ENCODE measurements around the gene WDR4. TPM values are rescaled to one million over a fixed set of nuclear protein-coding genes. Genes with fewer than 3 reads are reported as not detected.

Gene WDR4
- total RNA-seq, 1 experiment from 2014 or later = 35.3 TPM

DNA sequence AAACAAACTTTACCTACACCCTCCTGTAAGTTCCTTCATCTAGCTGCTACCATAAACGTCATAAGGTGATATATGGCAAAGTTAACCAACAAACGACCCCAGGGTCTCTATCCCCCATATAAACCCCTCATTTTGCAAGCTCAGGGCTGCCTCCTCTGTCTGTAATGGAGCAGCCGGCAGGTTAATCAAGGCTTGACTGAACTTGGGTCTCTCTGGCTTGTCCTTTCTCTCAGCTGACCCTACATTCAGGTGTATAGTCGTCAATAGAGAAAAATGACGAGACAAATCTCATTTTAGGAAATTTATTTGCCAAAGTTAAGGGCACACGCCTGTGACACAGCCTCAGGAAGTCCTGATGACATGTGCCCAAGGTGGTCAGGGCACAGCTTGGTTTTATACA lies 67.4 kb downstream of the WDR4 start:
- peaks cover 18% of the 10 kb centered on the region for H3K9me3 ChIP-seq (ENCODE audit: low read length)
- H3K79me2 ChIP-seq (ENCODE audit: low read length) = no peaks in the 10 kb centered on the region
- intact Hi-C loops (cut with micrococcal nuclease) = loop anchor here (10.0 kb wide), 2 partner anchors 87 to 137 kb away; no protein-coding TSS in a partner anchor
- no peak overlapping the region for H3K4me3 ChIP-seq (ENCODE audit: low read length)
- no peak for DNase-seq
- H3F3A ChIP-seq (ENCODE audit: low read length, unreplicated experiment) = no peaks in the 10 kb centered on the region
- no peak overlapping the region for H3K9ac ChIP-seq (ENCODE audit: low read length)
- no peaks in the 10 kb centered on the region for H4K20me1 ChIP-seq (ENCODE audit: low read length)
- TF ChIP-seq EZH2phosphoT487 (IDR thresholded peaks at IDR 0.05; ENCODE audit: borderline replicate concordance, low read length) (no peak), EZH2 (IDR thresholded peaks at IDR 0.05; ENCODE audit: low read length, unreplicated experiment) (no peak)
- TF ChIP-seq, protein P1, sequence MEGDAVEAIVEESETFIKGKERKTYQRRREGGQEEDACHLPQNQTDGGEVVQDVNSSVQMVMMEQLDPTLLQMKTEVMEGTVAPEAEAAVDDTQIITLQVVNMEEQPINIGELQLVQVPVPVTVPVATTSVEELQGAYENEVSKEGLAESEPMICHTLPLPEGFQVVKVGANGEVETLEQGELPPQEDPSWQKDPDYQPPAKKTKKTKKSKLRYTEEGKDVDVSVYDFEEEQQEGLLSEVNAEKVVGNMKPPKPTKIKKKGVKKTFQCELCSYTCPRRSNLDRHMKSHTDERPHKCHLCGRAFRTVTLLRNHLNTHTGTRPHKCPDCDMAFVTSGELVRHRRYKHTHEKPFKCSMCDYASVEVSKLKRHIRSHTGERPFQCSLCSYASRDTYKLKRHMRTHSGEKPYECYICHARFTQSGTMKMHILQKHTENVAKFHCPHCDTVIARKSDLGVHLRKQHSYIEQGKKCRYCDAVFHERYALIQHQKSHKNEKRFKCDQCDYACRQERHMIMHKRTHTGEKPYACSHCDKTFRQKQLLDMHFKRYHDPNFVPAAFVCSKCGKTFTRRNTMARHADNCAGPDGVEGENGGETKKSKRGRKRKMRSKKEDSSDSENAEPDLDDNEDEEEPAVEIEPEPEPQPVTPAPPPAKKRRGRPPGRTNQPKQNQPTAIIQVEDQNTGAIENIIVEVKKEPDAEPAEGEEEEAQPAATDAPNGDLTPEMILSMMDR (conservative IDR thresholded peaks at IDR 0.05; ENCODE audit: low read depth, low read length) = no peak
- no peaks in the 10 kb centered on the region for H3K9me2 ChIP-seq (replicated peaks; ENCODE audit: low read length)
- ATAC-seq = no peak
- H3K4me1 ChIP-seq (ENCODE audit: insufficient read depth, low read length) = no peaks in the 10 kb centered on the region
- TSS peak; percentile 29 for BruUV-seq (replicated peaks)
- ChIA-PET CTCF (no interaction called here), POLR2A (ENCODE audit: unreplicated experiment) (no interaction called here)
- no peaks in the 10 kb centered on the region for H3K36me3 ChIP-seq (ENCODE audit: low read depth, low read length)
- H2AFZ ChIP-seq (ENCODE audit: low read length) = no peak overlapping the region
- H3K27me3 ChIP-seq (ENCODE audit: low read length) = no peaks in the 10 kb centered on the region
- no peak overlapping the region for H3K27ac ChIP-seq (ENCODE audit: low read length)
- H3K4me2 ChIP-seq (ENCODE audit: low read length) = no peak overlapping the region

DNA sequence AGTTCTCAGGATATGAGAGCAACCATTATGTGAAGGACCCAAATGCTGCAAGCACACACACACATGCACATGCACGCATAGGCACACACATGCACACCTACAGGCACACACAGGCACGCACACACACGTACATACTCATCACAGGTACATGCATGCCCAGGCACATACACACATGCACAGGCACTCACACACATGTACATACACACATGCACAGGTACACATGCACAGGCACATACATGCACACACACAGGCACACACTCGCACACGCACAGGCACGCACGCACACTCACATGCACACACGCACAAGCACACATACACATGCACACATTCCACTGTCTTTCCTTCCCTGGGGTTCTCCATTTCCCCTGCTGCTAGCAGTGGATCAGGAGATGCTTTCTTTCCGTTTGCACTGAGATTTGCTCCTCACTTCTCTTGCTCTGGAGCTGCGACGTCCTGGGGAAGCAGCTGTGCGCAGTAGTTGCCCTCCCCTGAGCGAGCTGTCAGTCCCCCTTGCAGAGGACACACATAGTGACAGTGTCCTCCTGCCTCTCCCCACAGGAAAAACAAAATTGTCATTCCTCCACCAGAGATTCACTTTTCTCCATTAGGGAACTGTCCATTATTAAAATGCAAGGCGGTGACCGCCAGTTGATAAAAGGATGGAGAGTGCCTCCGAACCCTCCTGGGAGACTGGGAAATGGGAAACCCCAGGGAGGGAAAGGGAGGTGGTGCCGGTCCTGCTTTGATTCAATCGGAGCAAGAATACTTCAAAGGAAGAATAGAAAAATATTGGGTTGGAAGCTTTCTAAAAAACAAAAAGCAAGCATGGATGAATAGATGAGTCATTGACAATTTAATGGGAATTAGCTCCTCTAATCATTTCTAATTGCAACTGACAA lies 69.5 kb downstream of the WDR4 start:
- Histone ChIP-seq H3K79me2 (ENCODE audit: low read length) (no peaks in the 10 kb centered on the region), H3K4me2 (ENCODE audit: low read length) (no peak overlapping the region), H3K9ac (ENCODE audit: low read length) (no peak overlapping the region), H4K20me1 (ENCODE audit: low read length) (no peaks in the 10 kb centered on the region), H3K4me1 (ENCODE audit: insufficient read depth, low read length) (no peaks in the 10 kb centered on the region), H3K27me3 (ENCODE audit: low read length) (no peaks in the 10 kb centered on the region), H3K4me3 (ENCODE audit: low read length) (no peak overlapping the region), H3F3A (ENCODE audit: low read length, unreplicated experiment) (no peaks in the 10 kb centered on the region), H3K9me3 (ENCODE audit: low read length) (peaks cover 2% of the 10 kb centered on the region; the same call in 1 of the 2 replicates), H2AFZ (ENCODE audit: low read length) (no peak overlapping the region), H3K27ac (ENCODE audit: low read length) (no peak overlapping the region), H3K9me2 (replicated peaks; ENCODE audit: low read length) (no peaks in the 10 kb centered on the region), H3K36me3 (ENCODE audit: low read depth, low read length) (no peaks in the 10 kb centered on the region)
- DNase-seq (no peak), ATAC-seq (no peak)
- TF ChIP-seq EZH2phosphoT487 (IDR thresholded peaks at IDR 0.05; ENCODE audit: borderline replicate concordance, low read length) = no peak
- no peak for TF ChIP-seq EZH2 (IDR thresholded peaks at IDR 0.05; ENCODE audit: low read length, unreplicated experiment)
- TF ChIP-seq, protein P1 (conservative IDR thresholded peaks at IDR 0.05; ENCODE audit: low read depth, low read length) = no peak
- CTCF ChIA-PET = no interaction called here
- BruUV-seq (replicated peaks) = no TSS peak
- POLR2A ChIA-PET (ENCODE audit: unreplicated experiment) = no interaction called here
- intact Hi-C loops (cut with micrococcal nuclease) = loop anchor here (10.0 kb wide), 2 partner anchors 85 to 135 kb away; no protein-coding TSS in a partner anchor

DNA sequence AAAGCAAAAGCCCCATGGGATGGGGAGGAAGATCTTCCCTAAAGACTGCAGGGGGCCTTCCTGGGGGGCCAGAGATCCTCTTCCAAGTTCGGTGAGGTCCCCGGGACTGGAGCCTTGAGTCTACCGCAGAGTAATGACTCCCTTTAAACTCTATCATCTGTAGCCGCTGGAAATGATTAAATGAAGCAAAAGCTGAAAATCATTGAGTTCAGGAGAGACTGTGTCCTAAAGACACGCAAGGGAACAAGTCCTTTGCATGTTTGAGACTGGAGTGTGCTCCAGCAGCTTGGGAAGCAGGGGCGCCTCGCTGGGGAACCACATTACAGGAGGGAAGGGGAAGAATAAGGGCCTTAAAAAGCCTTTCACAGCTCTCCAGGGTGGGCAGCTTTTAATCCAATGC lies 70.2 kb downstream of the WDR4 start:
- no peaks in the 10 kb centered on the region for H3K9me2 ChIP-seq (replicated peaks; ENCODE audit: low read length)
- ChIA-PET CTCF (no interaction called here), POLR2A (ENCODE audit: unreplicated experiment) (no interaction called here)
- H2AFZ ChIP-seq (ENCODE audit: low read length) = no peak overlapping the region
- BruUV-seq (replicated peaks) = no TSS peak
- no peak overlapping the region for H3K27ac ChIP-seq (ENCODE audit: low read length)
- no peaks in the 10 kb centered on the region for H3K9me3 ChIP-seq (ENCODE audit: low read length)
- no peaks in the 10 kb centered on the region for H3K36me3 ChIP-seq (ENCODE audit: low read depth, low read length)
- no peak overlapping the region for H3K4me3 ChIP-seq (ENCODE audit: low read length)
- no peaks in the 10 kb centered on the region for H3K79me2 ChIP-seq (ENCODE audit: low read length)
- H3K4me1 ChIP-seq (ENCODE audit: insufficient read depth, low read length) = no peaks in the 10 kb centered on the region
- H3K4me2 ChIP-seq (ENCODE audit: low read length) = no peak overlapping the region
- H3K27me3 ChIP-seq (ENCODE audit: low read length) = no peaks in the 10 kb centered on the region
- DNase-seq = no peak
- H3K9ac ChIP-seq (ENCODE audit: low read length) = no peak overlapping the region
- no peaks in the 10 kb centered on the region for H4K20me1 ChIP-seq (ENCODE audit: low read length)
- intact Hi-C loops (cut with micrococcal nuclease) = no loop called here
- no peak for TF ChIP-seq EZH2 (IDR thresholded peaks at IDR 0.05; ENCODE audit: low read length, unreplicated experiment)
- TF ChIP-seq EZH2phosphoT487 (IDR thresholded peaks at IDR 0.05; ENCODE audit: borderline replicate concordance, low read length) = no peak
- TF ChIP-seq, protein P1 (conservative IDR thresholded peaks at IDR 0.05; ENCODE audit: low read depth, low read length) = no peak
- ATAC-seq = no peak
- H3F3A ChIP-seq (ENCODE audit: low read length, unreplicated experiment) = no peaks in the 10 kb centered on the region

Data from PC-3 (cell line).